Stimulated activated CD4-positive, alpha-beta T cell treated with anti-CD3 and anti-CD28 coated beads, TNF-alpha, amount 100 ng/mL, for 4 hours (primary cell): ENCODE data around the gene MAB21L2.

Source experiments
- DNase-seq, 3 experiments: peaks; one replicate each; pipeline ENCODE4 v3.0.0-alpha.2; 2020; ENCODE audit warnings: low read depth in 3 of 3

MAB21L2 gene

DNA sequence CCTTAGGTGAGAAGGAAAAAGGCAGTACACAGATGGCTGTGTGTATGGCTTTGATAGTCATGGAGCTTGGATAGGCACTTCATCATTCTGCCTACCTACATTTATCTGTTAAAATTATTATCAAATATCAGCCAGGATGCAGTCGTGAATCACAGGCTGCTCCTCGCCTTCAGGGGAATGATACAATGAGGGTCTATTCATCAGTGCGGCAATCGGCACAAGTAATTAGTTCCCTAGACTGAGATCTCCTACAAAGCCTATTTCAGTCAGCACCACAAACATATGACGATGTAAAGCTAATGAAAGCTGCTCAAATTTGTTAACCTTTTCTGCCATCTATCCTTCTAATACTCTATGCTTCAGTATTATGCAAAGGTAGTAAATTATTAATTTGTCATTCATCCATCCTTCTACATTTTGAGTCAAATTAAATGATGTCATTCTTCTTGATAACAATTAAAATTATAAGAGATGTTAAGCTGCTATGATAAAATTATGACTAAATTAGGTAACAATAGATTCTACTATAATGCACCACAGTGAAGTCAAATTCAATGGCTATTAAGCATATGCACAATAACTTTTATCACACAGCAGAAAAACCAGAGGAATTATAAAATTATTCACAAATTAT, 19.0 kb downstream of the MAB21L2 start:
- DNase-seq: no peak

DNA sequence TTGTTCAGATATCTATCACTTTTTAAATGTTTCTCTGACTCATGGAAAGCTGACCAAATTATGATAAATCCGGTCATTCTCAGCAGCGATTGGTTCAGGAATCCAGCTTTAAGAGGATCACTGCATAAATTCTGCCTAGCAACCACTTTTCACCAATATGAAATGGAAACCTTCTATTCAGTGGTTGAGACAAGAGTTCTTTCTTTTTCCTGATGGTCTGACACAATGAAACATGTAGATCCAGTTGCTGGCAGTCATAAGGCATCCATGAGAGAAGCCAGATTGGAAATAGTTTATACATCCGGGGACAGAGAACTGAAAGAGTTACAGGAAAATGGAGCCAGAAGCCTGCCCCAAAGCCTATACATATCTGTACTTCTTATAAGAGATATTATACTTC, 27.2 kb downstream of the MAB21L2 start:
- DNase-seq: no peak

- DNase-seq: no peak
Measured at GRCh38 chr4:150619042-150619441, 37.1 kb downstream of the MAB21L2 start.

GRCh38 chr4:150624055-150624454, 42.1 kb downstream of the MAB21L2 start:
- DNase-seq: no peak

DNA sequence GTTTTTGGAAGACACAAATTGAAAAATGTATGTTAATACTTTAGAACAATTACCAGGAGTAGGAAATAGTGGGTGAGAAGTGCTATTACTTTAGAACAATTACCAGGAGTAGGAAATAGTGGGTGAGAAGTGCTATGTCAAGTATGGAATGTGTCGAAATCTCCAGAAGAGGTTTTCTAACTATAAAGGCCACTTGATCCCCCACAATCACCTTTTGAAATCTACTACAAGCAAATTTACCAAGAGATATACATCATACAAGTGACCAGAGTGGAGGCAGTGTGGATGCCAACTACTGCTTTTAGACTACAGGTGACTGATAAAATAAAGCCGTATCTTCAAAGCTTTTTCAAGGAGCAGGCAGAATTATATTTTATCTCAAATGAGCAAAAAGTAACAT, 43.1 kb downstream of the MAB21L2 start:
- no peak for DNase-seq

GRCh38 chr4:150628073-150628472, 46.1 kb downstream of the MAB21L2 start:
- DNase-seq: no peak

DNA sequence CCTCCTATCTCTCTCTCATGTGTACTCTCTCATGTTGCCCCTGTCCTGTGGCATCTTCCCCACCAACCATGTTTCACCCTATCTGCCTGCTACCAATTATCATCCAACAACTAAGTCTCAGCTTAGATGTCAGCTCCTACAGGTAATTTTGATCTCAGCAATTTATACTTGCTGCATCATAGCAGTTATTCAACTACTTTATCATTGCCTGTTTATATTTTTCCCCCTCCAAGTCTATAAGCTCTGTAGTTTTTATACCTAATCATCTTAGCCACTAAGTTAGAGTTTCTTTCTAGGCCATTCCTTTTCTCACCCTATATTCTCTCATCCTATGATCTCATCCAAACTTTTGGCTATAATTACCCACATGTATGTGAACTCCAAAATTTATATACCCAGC, 50.7 kb downstream of the MAB21L2 start:
- DNase-seq: no peak
